HEK293 (cell line): ENCODE measurements around the gene TEX2.

Experiments used
- GFI1B ChIP-seq: fragments of 450-650 bp; formaldehyde crosslinking; IDR thresholded peaks from 2 replicates; pipeline ENCODE4 v1.5.1; 2016; ENCODE audit warnings: missing biosample characterization, missing genetic modification characterization
- GLI2 ChIP-seq: fragments of 450-650 bp; formaldehyde crosslinking; IDR thresholded peaks from 2 replicates; pipeline ENCODE4; 2017; ENCODE audit warnings: missing biosample characterization, missing genetic modification characterization, low read depth, borderline replicate concordance
- MYNN ChIP-seq: fragments of 450-650 bp; formaldehyde crosslinking; IDR thresholded peaks from 2 replicates; pipeline ENCODE4 v1.5.1; 2016; ENCODE audit warnings: missing biosample characterization, missing genetic modification characterization, borderline replicate concordance
- ZBTB26 ChIP-seq: fragments of 450-650 bp; formaldehyde crosslinking; optimal IDR thresholded peaks from 2 replicates; pipeline ENCODE3; 2016; ENCODE audit warnings: missing biosample characterization, mild to moderate bottlenecking, missing genetic modification characterization
- ZFP3 ChIP-seq: fragments of 450-650 bp; formaldehyde crosslinking; IDR thresholded peaks from 2 replicates; pipeline ENCODE4 v1.5.1; 2016; ENCODE audit warnings: low read depth, missing biosample characterization, missing genetic modification characterization
- ZNF121 ChIP-seq: fragments of 450-650 bp; formaldehyde crosslinking; IDR thresholded peaks from 2 replicates; pipeline ENCODE4 v1.5.1; 2016; ENCODE audit warnings: missing biosample characterization, missing genetic modification characterization
- ZNF133 ChIP-seq: fragments of 450-650 bp; formaldehyde crosslinking; IDR thresholded peaks from 2 replicates; pipeline ENCODE4 v1.5.1; 2016; ENCODE audit warnings: missing biosample characterization, missing genetic modification characterization
- ZNF174 ChIP-seq: fragments of 450-650 bp; formaldehyde crosslinking; IDR thresholded peaks from 2 replicates; pipeline ENCODE4 v1.5.0; 2017; ENCODE audit warnings: missing biosample characterization, mild to moderate bottlenecking, missing genetic modification characterization
- ZNF175 ChIP-seq: fragments of 450-650 bp; formaldehyde crosslinking; IDR thresholded peaks from 2 replicates; pipeline ENCODE4 v1.5.1; 2016; ENCODE audit warnings: missing biosample characterization, missing genetic modification characterization
- ZNF302 ChIP-seq: fragments of 450-650 bp; formaldehyde crosslinking; IDR thresholded peaks from 2 replicates; pipeline ENCODE4 v1.5.1; 2016; ENCODE audit warnings: missing biosample characterization, missing genetic modification characterization, low read depth
- ZNF341 ChIP-seq: fragments of 450-650 bp; formaldehyde crosslinking; IDR thresholded peaks from 2 replicates; pipeline ENCODE4; 2016; ENCODE audit warnings: low read depth, missing biosample characterization, missing genetic modification characterization
- ZNF354C ChIP-seq: fragments of 450-650 bp; formaldehyde crosslinking; IDR thresholded peaks from 2 replicates; pipeline ENCODE4 v1.5.1; 2016; ENCODE audit warnings: missing biosample characterization, missing genetic modification characterization, low read depth, borderline replicate concordance
- ZNF544 ChIP-seq: fragments of 450-650 bp; formaldehyde crosslinking; IDR thresholded peaks from 2 replicates; pipeline ENCODE4 v1.5.0; 2017; ENCODE audit warnings: missing biosample characterization, missing genetic modification characterization
- ZNF610 ChIP-seq: fragments of 450-650 bp; formaldehyde crosslinking; IDR thresholded peaks from 2 replicates; pipeline ENCODE4 v1.5.1; 2016; ENCODE audit warnings: missing biosample characterization, missing genetic modification characterization, borderline replicate concordance
- ZNF624 ChIP-seq: fragments of 450-650 bp; formaldehyde crosslinking; IDR thresholded peaks from 2 replicates; pipeline ENCODE4 v1.5.1; 2017; ENCODE audit warnings: missing biosample characterization, missing genetic modification characterization
- ZNF660 ChIP-seq: fragments of 450-650 bp; IDR thresholded peaks from 2 replicates; pipeline ENCODE4 v1.5.1; 2018; ENCODE audit warnings: missing biosample characterization, mild to moderate bottlenecking, missing genetic modification characterization
- ZNF701 ChIP-seq: fragments of 450-650 bp; formaldehyde crosslinking; IDR thresholded peaks from 2 replicates; pipeline ENCODE4 v1.5.1; 2016; ENCODE audit warnings: missing biosample characterization, missing genetic modification characterization
- ZNF704 ChIP-seq: fragments of 450-650 bp; formaldehyde crosslinking; IDR thresholded peaks from 2 replicates; pipeline ENCODE4 v1.5.1; 2016; ENCODE audit warnings: missing biosample characterization, missing genetic modification characterization
- ZNF76 ChIP-seq: fragments of 450-650 bp; formaldehyde crosslinking; IDR thresholded peaks from 2 replicates; pipeline ENCODE4; 2016; ENCODE audit warnings: low read depth, missing biosample characterization, missing genetic modification characterization, borderline replicate concordance
- ZNF830 ChIP-seq: fragments of 450-650 bp; IDR thresholded peaks from 2 replicates; pipeline ENCODE4 v1.5.0; 2018; ENCODE audit warnings: missing biosample characterization, missing genetic modification characterization, low read depth, mild to moderate bottlenecking, moderate library complexity
- ZSCAN5A ChIP-seq: fragments of 450-650 bp; formaldehyde crosslinking; IDR thresholded peaks from 2 replicates; pipeline ENCODE4 v1.5.1; 2016; ENCODE audit warnings: missing biosample characterization, missing genetic modification characterization
- TF ChIP-seq, protein P1 (sequence below): fragments of 450-650 bp; formaldehyde crosslinking; IDR thresholded peaks from 2 replicates; pipeline ENCODE4 v1.5.1; 2016; ENCODE audit warnings: missing biosample characterization, missing genetic modification characterization
- TF ChIP-seq, protein P2 (sequence below): fragments of 450-650 bp; IDR thresholded peaks from 2 replicates; pipeline ENCODE4 v1.5.1; 2018; ENCODE audit warnings: missing biosample characterization, mild to moderate bottlenecking, missing genetic modification characterization
- TF ChIP-seq, protein P3 (sequence below): fragments of 450-650 bp; formaldehyde crosslinking; conservative IDR thresholded peaks from 2 replicates; pipeline ENCODE4 v1.5.1; 2016; ENCODE audit warnings: low read depth, missing biosample characterization, missing genetic modification characterization
- TF ChIP-seq, protein P4 (sequence below): fragments of 450-650 bp; formaldehyde crosslinking; IDR thresholded peaks from 2 replicates; pipeline ENCODE4 v1.5.1; 2016; ENCODE audit warnings: missing biosample characterization, missing genetic modification characterization, borderline replicate concordance

TEX2 gene

DNA sequence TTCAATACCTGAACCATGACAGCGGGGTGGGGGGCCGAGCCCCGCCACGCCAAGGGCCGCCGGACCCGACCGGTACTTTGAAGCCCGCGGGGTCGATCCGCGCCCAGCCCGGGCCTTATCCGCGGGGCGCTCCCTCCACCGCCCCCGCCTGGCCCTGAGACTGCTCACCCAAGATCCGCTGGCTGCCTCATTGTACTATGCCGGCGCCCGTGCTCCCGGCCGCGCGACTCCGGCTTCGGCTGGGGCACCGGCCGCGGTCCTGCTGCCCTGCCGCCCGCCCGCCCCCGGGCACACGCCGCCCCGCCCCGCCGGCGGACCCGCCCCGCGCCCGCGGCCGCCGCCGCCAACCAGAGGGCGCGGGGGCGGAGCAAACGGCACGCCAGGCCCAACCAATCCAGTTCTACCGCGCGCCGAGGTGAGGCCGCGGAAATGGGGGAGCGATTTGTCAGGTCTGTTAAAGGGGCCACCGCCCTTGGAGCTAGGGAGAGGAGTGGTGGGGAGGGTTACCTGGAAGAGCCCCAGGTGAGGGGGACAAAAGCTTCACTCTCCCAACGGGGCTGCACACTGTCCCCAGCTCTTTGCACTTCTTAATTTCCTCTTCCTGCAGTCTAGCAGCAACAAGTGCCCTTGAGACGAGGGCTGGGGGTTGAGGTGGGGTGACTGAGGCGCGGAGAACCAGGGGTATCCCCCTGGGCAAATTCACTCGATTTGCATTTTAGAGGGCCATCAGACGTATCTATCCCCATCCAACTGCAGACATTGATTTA, at the start of gene TEX2 (continued):
- TF ChIP-seq, protein P1, sequence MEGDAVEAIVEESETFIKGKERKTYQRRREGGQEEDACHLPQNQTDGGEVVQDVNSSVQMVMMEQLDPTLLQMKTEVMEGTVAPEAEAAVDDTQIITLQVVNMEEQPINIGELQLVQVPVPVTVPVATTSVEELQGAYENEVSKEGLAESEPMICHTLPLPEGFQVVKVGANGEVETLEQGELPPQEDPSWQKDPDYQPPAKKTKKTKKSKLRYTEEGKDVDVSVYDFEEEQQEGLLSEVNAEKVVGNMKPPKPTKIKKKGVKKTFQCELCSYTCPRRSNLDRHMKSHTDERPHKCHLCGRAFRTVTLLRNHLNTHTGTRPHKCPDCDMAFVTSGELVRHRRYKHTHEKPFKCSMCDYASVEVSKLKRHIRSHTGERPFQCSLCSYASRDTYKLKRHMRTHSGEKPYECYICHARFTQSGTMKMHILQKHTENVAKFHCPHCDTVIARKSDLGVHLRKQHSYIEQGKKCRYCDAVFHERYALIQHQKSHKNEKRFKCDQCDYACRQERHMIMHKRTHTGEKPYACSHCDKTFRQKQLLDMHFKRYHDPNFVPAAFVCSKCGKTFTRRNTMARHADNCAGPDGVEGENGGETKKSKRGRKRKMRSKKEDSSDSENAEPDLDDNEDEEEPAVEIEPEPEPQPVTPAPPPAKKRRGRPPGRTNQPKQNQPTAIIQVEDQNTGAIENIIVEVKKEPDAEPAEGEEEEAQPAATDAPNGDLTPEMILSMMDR (tag by site-specific recombination) = peak; percentile 14; the same call in 1 of the 2 replicates
- TF ChIP-seq GLI2 (tag by site-specific recombination) (no peak), ZNF610 (tag by site-specific recombination) (no peak), ZNF76 (tag by site-specific recombination) (no peak), ZBTB26 (tag by site-specific recombination) (peak; percentile 90), ZNF133 (no peak), ZNF354C (tag by site-specific recombination) (no peak), ZNF121 (tag by site-specific recombination) (no peak), GFI1B (tag by site-specific recombination) (no peak), ZNF174 (tag by site-specific recombination) (no peak), ZNF302 (no peak), ZNF624 (no peak), ZNF660 (tag by site-specific recombination) (peak; percentile 46; the same call in 1 of the 2 replicates), ZSCAN5A (tag by site-specific recombination) (no peak), ZNF544 (tag by site-specific recombination) (no peak), ZNF830 (tag by site-specific recombination) (no peak), ZFP3 (tag by site-specific recombination) (no peak), ZNF341 (peak; percentile 93), ZNF701 (tag by site-specific recombination) (no peak), ZNF704 (no peak), ZNF175 (tag by site-specific recombination) (no peak), MYNN (tag by site-specific recombination) (no peak)
- TF ChIP-seq, protein P2, sequence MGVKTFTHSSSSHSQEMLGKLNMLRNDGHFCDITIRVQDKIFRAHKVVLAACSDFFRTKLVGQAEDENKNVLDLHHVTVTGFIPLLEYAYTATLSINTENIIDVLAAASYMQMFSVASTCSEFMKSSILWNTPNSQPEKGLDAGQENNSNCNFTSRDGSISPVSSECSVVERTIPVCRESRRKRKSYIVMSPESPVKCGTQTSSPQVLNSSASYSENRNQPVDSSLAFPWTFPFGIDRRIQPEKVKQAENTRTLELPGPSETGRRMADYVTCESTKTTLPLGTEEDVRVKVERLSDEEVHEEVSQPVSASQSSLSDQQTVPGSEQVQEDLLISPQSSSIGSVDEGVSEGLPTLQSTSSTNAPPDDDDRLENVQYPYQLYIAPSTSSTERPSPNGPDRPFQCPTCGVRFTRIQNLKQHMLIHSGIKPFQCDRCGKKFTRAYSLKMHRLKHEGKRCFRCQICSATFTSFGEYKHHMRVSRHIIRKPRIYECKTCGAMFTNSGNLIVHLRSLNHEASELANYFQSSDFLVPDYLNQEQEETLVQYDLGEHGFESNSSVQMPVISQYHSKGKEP = no peak
- TF ChIP-seq, protein P3, sequence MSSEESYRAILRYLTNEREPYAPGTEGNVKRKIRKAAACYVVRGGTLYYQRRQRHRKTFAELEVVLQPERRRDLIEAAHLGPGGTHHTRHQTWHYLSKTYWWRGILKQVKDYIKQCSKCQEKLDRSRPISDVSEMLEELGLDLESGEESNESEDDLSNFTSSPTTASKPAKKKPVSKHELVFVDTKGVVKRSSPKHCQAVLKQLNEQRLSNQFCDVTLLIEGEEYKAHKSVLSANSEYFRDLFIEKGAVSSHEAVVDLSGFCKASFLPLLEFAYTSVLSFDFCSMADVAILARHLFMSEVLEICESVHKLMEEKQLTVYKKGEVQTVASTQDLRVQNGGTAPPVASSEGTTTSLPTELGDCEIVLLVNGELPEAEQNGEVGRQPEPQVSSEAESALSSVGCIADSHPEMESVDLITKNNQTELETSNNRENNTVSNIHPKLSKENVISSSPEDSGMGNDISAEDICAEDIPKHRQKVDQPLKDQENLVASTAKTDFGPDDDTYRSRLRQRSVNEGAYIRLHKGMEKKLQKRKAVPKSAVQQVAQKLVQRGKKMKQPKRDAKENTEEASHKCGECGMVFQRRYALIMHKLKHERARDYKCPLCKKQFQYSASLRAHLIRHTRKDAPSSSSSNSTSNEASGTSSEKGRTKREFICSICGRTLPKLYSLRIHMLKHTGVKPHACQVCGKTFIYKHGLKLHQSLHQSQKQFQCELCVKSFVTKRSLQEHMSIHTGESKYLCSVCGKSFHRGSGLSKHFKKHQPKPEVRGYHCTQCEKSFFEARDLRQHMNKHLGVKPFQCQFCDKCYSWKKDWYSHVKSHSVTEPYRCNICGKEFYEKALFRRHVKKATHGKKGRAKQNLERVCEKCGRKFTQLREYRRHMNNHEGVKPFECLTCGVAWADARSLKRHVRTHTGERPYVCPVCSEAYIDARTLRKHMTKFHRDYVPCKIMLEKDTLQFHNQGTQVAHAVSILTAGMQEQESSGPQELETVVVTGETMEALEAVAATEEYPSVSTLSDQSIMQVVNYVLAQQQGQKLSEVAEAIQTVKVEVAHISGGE (tag by site-specific recombination) = no peak
- TF ChIP-seq, protein P4, sequence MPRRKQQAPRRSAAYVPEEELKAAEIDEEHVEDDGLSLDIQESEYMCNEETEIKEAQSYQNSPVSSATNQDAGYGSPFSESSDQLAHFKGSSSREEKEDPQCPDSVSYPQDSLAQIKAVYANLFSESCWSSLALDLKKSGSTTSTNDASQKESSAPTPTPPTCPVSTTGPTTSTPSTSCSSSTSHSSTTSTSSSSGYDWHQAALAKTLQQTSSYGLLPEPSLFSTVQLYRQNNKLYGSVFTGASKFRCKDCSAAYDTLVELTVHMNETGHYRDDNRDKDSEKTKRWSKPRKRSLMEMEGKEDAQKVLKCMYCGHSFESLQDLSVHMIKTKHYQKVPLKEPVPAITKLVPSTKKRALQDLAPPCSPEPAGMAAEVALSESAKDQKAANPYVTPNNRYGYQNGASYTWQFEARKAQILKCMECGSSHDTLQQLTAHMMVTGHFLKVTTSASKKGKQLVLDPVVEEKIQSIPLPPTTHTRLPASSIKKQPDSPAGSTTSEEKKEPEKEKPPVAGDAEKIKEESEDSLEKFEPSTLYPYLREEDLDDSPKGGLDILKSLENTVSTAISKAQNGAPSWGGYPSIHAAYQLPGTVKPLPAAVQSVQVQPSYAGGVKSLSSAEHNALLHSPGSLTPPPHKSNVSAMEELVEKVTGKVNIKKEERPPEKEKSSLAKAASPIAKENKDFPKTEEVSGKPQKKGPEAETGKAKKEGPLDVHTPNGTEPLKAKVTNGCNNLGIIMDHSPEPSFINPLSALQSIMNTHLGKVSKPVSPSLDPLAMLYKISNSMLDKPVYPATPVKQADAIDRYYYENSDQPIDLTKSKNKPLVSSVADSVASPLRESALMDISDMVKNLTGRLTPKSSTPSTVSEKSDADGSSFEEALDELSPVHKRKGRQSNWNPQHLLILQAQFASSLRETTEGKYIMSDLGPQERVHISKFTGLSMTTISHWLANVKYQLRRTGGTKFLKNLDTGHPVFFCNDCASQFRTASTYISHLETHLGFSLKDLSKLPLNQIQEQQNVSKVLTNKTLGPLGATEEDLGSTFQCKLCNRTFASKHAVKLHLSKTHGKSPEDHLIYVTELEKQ (tag by site-specific recombination) = no peak
- TF ChIP-seq, all 188 proteins: peak for 25
